Liver (tissue), 9 donors: Measurements from ENCODE around the gene ATXN1. TPM values are rescaled to one million over a fixed set of nuclear protein-coding genes. Genes with fewer than 3 reads are reported as not detected.

Experiments
- DNase-seq: peaks from one replicate; pipeline ENCODE4 v3.0.0-alpha.2; 2017; ENCODE audit warnings: low spot score
- H3K27ac ChIP-seq, 2 donors: one replicate each; pipeline ENCODE4 v1.7.0; 2013; ENCODE audit warnings: inconsistent platforms in 2 of 2, low read length in 2 of 2, control low read depth in 1 of 2, low read depth in 1 of 2, mild to moderate bottlenecking in 1 of 2
- H3K27me3 ChIP-seq, 4 donors: one replicate each; pipeline versions ENCODE4 v1.6.1 to v1.7.0; 2013; ENCODE audit warnings: low read length in 3 of 4, inconsistent platforms in 1 of 4, mild to moderate bottlenecking in 1 of 4, moderate library complexity in 1 of 4; ENCODE audit not compliant: control insufficient read depth in 4 of 4, insufficient read depth in 4 of 4
- H3K36me3 ChIP-seq, 4 donors: one replicate each; pipeline versions ENCODE4 v1.6.1 to v1.7.0; 2013; ENCODE audit warnings: low read length in 3 of 4, mild to moderate bottlenecking in 3 of 4, low read depth in 1 of 4, moderate library complexity in 1 of 4; ENCODE audit not compliant: control insufficient read depth in 4 of 4, insufficient read depth in 3 of 4
- H3K4me1 ChIP-seq, 4 donors: one replicate each; pipeline versions ENCODE4 v1.6.1 to v1.7.0; 2013; ENCODE audit warnings: low read length in 3 of 4, mild to moderate bottlenecking in 3 of 4, moderate library complexity in 1 of 4; ENCODE audit not compliant: control insufficient read depth in 4 of 4, insufficient read depth in 4 of 4
- H3K4me3 ChIP-seq, 3 donors: one replicate each; pipeline versions ENCODE4 v1.6.1 to v1.7.0; 2013; ENCODE audit warnings: low read length in 3 of 3, control low read depth in 1 of 3, low read depth in 1 of 3, mild to moderate bottlenecking in 1 of 3
- H3K9ac ChIP-seq, 2 donors: one replicate each; pipeline ENCODE4 v1.7.0; 2013; ENCODE audit warnings: low read length in 2 of 2, mild to moderate bottlenecking in 2 of 2, moderate library complexity in 2 of 2, control low read depth in 1 of 2, low read depth in 1 of 2
- H3K9me3 ChIP-seq, 4 donors: one replicate each; pipeline versions ENCODE4 v1.6.1 to v1.7.0; 2013; ENCODE audit warnings: low read length in 3 of 4; ENCODE audit not compliant: control insufficient read depth in 4 of 4
- ATF3 ChIP-seq: IDR thresholded peaks from 2 replicates; pipeline ENCODE4 v1.6.1; 2016; ENCODE audit warnings: antibody characterized with exemption
- EGR1 ChIP-seq, 2 donors: IDR thresholded peaks; 2 replicates each; pipeline ENCODE4 v1.6.1; 2016 to 2018; ENCODE audit warnings: antibody characterized with exemption in 2 of 2, low read depth in 2 of 2
- FOXA1 ChIP-seq: IDR thresholded peaks from 2 replicates; pipeline ENCODE4 v1.6.1; 2016; ENCODE audit warnings: antibody characterized with exemption
- HNF4A ChIP-seq, 2 donors: conservative IDR thresholded peaks; 2 replicates each; pipeline ENCODE4 v1.6.1; 2016; ENCODE audit warnings: antibody characterized with exemption in 2 of 2, mild to moderate bottlenecking in 2 of 2
- HNF4G ChIP-seq: IDR thresholded peaks from 2 replicates; pipeline ENCODE4 v1.6.1; 2016; ENCODE audit warnings: antibody characterized with exemption
- MAX ChIP-seq: IDR thresholded peaks from 2 replicates; pipeline ENCODE4 v1.6.1; 2016; ENCODE audit warnings: antibody characterized with exemption
- NR2F2 ChIP-seq: IDR thresholded peaks from 2 replicates; pipeline ENCODE4 v1.6.1; 2016; ENCODE audit warnings: antibody characterized with exemption
- RAD21 ChIP-seq, 2 donors: IDR thresholded peaks; 2 replicates each; pipeline ENCODE4 v1.6.1; 2016; ENCODE audit warnings: antibody characterized with exemption in 2 of 2, mild to moderate bottlenecking in 2 of 2
- REST ChIP-seq: IDR thresholded peaks from 2 replicates; pipeline ENCODE4 v1.6.1; 2016; ENCODE audit warnings: antibody characterized with exemption, mild to moderate bottlenecking
- RXRA ChIP-seq, 2 donors: IDR thresholded peaks; 2 replicates each; pipeline ENCODE4 v1.6.1; 2017 to 2018; ENCODE audit warnings: antibody characterized with exemption in 2 of 2, mild to moderate bottlenecking in 1 of 2
- TAF1 ChIP-seq: conservative IDR thresholded peaks from 2 replicates; pipeline ENCODE4 v1.6.1; 2016; ENCODE audit warnings: antibody characterized with exemption, mild to moderate bottlenecking
- ZBTB33 ChIP-seq: IDR thresholded peaks from 2 replicates; pipeline ENCODE4 v1.6.1; 2016; ENCODE audit warnings: antibody characterized with exemption
- WGBS: extraction: QIAGEN DNeasy Blood & Tissue Kit; methylation state at CpG from one replicate; pipeline ENCODE4 v1.1.7; 2013; 5-methylcytosine and 5-hydroxymethylcytosine counted together
- polyA plus RNA-seq, 2 donors: library from polyadenylated mRNA; stranded (reverse) in 1 of 2; unstranded in 1 of 2; fragments of 200-250 nt in 1 of 2; fragments of >200 nt in 1 of 2; fragmentation: Nextera tagmentation in 1 of 2; extraction: Ambion mirVana in 1 of 2; gene quantifications; one replicate each; pipeline versions ENCODE4 v1.2.1 to v1.2.3, GENCODE V29; 2013 to 2015
- total RNA-seq, 2 donors: library from RNA; depleted of rRNA; stranded (reverse); fragments of >200 nt; gene quantifications; one replicate each; pipeline ENCODE4 v1.2.3, GENCODE V29; 2014
- TF ChIP-seq, protein P1 (sequence below): fragments of 150-350 bp; IDR thresholded peaks from 2 replicates; pipeline ENCODE4 v1.5.1; 2017; ENCODE audit warnings: improper control_type of control experiment, low read depth, low read length; ENCODE audit not compliant: missing input control
- donor health status: healthy.
- donor health status: healthy.
- donor health status: healthy.
- donor health status: healthy.
- donor health status: healthy.

ATXN1 gene
- total and polyA plus RNA-seq, 4 donors = 4.3 to 29.7 (median 8.2) TPM

DNA sequence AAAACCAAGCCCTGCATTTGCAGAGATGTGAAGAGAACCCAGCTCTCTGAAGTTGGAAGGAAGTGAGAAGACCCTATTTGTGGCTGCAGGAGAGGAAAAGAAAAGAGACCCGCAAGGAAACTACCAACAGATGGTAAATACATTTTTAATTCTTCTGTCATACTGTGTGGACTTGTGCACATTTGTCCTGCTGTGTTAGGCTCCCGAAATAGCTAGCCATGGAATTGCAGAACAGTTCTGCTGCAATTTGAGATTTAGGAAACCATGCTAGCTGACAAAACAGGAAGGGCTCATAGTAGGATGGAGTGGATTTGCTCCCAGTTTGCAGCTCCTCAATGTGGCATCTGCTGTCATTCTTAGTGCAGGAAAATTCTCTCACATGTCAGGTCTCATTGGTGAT lies 12.1 kb upstream of the ATXN1 start:
- Histone ChIP-seq H3K9me3 (no peaks in the 10 kb centered on the region), H3K9ac (no peak overlapping the region), H3K27me3 (no peaks in the 10 kb centered on the region), H3K4me3 (no peak overlapping the region), H3K36me3 (no peaks in the 10 kb centered on the region), H3K27ac (no peak overlapping the region), H3K4me1 (peaks cover 6 to 22% (median 15%) of the 10 kb centered on the region in 4 donors)
- WGBS = 88% methylated on average over 2 of the region's 2 CpGs
- TF ChIP-seq MAX = no peak
- no peak for TF ChIP-seq TAF1
- no peak for TF ChIP-seq NR2F2
- TF ChIP-seq RXRA (IDR thresholded peaks at IDR 0.05) = no peak
- TF ChIP-seq FOXA1 = no peak
- TF ChIP-seq HNF4G = no peak
- TF ChIP-seq, protein P1, sequence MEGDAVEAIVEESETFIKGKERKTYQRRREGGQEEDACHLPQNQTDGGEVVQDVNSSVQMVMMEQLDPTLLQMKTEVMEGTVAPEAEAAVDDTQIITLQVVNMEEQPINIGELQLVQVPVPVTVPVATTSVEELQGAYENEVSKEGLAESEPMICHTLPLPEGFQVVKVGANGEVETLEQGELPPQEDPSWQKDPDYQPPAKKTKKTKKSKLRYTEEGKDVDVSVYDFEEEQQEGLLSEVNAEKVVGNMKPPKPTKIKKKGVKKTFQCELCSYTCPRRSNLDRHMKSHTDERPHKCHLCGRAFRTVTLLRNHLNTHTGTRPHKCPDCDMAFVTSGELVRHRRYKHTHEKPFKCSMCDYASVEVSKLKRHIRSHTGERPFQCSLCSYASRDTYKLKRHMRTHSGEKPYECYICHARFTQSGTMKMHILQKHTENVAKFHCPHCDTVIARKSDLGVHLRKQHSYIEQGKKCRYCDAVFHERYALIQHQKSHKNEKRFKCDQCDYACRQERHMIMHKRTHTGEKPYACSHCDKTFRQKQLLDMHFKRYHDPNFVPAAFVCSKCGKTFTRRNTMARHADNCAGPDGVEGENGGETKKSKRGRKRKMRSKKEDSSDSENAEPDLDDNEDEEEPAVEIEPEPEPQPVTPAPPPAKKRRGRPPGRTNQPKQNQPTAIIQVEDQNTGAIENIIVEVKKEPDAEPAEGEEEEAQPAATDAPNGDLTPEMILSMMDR = no peak
- no peak for TF ChIP-seq HNF4A (conservative IDR thresholded peaks at IDR 0.05)
- no peak for TF ChIP-seq EGR1 (IDR thresholded peaks at IDR 0.05; ENCODE audit: low read depth in 2 of 2)
- TF ChIP-seq RAD21 (IDR thresholded peaks at IDR 0.05) = no peak
- no peak for TF ChIP-seq ZBTB33
- DNase-seq = no peak

- WGBS = 36% methylated on average over 16 of the region's 16 CpGs
- no peak for TF ChIP-seq EGR1 (IDR thresholded peaks at IDR 0.05; ENCODE audit: low read depth in 2 of 2)
- TF ChIP-seq ATF3 = no peak
- no peak for TF ChIP-seq TAF1
- TF ChIP-seq HNF4A (conservative IDR thresholded peaks at IDR 0.05) = peak in 1 of 2 donors; percentile 43
- peak; percentile 84 to 95 for TF ChIP-seq RAD21 (IDR thresholded peaks at IDR 0.05)
- TF ChIP-seq REST = no peak
- no peak for TF ChIP-seq MAX
- TF ChIP-seq, protein P1 = peak; percentile 89
- TF ChIP-seq FOXA1 = no peak
- peak; percentile 24 to 43 for TF ChIP-seq RXRA (IDR thresholded peaks at IDR 0.05)
- H3K4me3 ChIP-seq = no peak overlapping the region
- no peak overlapping the region for H3K9ac ChIP-seq
- H3K9me3 ChIP-seq = no peaks in the 10 kb centered on the region
- DNase-seq = peak; percentile 67
- H3K27ac ChIP-seq = no peak overlapping the region
- peaks cover 6 to 22% (median 13%) of the 10 kb centered on the region in 4 donors for H3K4me1 ChIP-seq
- peaks cover 0 to 5% (median 0%) of the 10 kb centered on the region in 4 donors for H3K36me3 ChIP-seq
- no peaks in the 10 kb centered on the region for H3K27me3 ChIP-seq
Observed at GRCh38 chr6:16770701-16771569, 9.7 kb upstream of the ATXN1 start.
